IMR-90 (cell line): ENCODE results near the gene KRTAP12-1. TPM values are rescaled to one million over a fixed set of nuclear protein-coding genes. Genes with fewer than 3 reads are reported as not detected.

Source experiments
- ATAC-seq: fragments of 200-7000 bp; cut with Tn5 transposase; 2 replicates; pipeline ENCODE4 v1.9.1; 2020; ENCODE audit warnings: low read depth, mild to moderate bottlenecking, moderate library complexity
- BruUV-seq: library from RNA; stranded (reverse); fragments of 400-500 nt; replicated peaks from 2 replicates; lab custom pipeline; 2021; lab: Mats Ljungman, UMichigan
- CTCF ChIA-PET: fragments of 300-600 bp; formaldehyde crosslinking; extraction: SDS; loops from one replicate; lab custom pipeline; 2021; ENCODE audit warnings: antibody characterized with exemption; lab: Yijun Ruan, JAX
- POLR2A ChIA-PET: fragments of 300-600 bp; sonication (Branson Sonifier 250); formaldehyde crosslinking; loops from one replicate; lab custom pipeline; 2022; ENCODE audit warnings: antibody characterized with exemption; ENCODE audit not compliant: unreplicated experiment; lab: Charles Lee
- DNase-seq: peaks from one replicate; pipeline ENCODE4 v3.0.0; 2013
- H2AFZ ChIP-seq: replicated peaks from 2 replicates; pipeline ENCODE3; 2013; ENCODE audit warnings: low read length, mild to moderate bottlenecking; ENCODE audit not compliant: poor library complexity
- H2AK5ac ChIP-seq: 2 replicates; pipeline ENCODE4 v1.6.1; 2013; ENCODE audit warnings: low read depth, low read length, inconsistent platforms
- H2AK9ac ChIP-seq: replicated peaks from 2 replicates; pipeline ENCODE3; 2013; ENCODE audit warnings: mild to moderate bottlenecking, low read depth, low read length, moderate library complexity; ENCODE audit not compliant: poor library complexity
- H2BK120ac ChIP-seq: 2 replicates; pipeline ENCODE4 v1.6.1; 2013; ENCODE audit warnings: low read depth, low read length, inconsistent platforms
- H2BK15ac ChIP-seq: 3 replicates; pipeline ENCODE4 v1.6.1; 2013; ENCODE audit warnings: low read depth, low read length, inconsistent platforms
- H2BK20ac ChIP-seq: 2 replicates; pipeline ENCODE4 v1.6.1; 2013; ENCODE audit warnings: low read depth, mild to moderate bottlenecking, inconsistent platforms, low read length, moderate library complexity
- H2BK5ac ChIP-seq: 2 replicates; pipeline ENCODE4 v1.6.1; 2013; ENCODE audit warnings: mild to moderate bottlenecking, low read depth, low read length, inconsistent platforms; ENCODE audit not compliant: poor library complexity, severe bottlenecking
- H3K14ac ChIP-seq: replicated peaks from 2 replicates; pipeline ENCODE4 v1.6.1; 2013; ENCODE audit warnings: low read depth, low read length, inconsistent platforms
- H3K18ac ChIP-seq: 2 replicates; pipeline ENCODE4 v1.6.1; 2013; ENCODE audit warnings: low read depth, low read length, control low read depth
- H3K23ac ChIP-seq: 2 replicates; pipeline ENCODE4 v1.6.1; 2013; ENCODE audit warnings: low read depth, low read length, inconsistent platforms
- H3K27ac ChIP-seq: 2 replicates; pipeline ENCODE4 v1.5.1; 2013; ENCODE audit warnings: mild to moderate bottlenecking, control low read depth, low read length; ENCODE audit not compliant: insufficient read depth
- H3K27me3 ChIP-seq: 2 replicates; pipeline ENCODE4 v1.6.1; 2013; ENCODE audit warnings: low read length; ENCODE audit not compliant: control insufficient read depth, insufficient read depth
- H3K36me3 ChIP-seq: 2 replicates; pipeline ENCODE4 v1.6.1; 2013; ENCODE audit warnings: low read length, mixed read lengths; ENCODE audit not compliant: control insufficient read depth, insufficient read depth
- H3K4ac ChIP-seq: 2 replicates; pipeline ENCODE4 v1.6.1; 2013; ENCODE audit warnings: low read depth, low read length, inconsistent platforms
- H3K4me1 ChIP-seq: 2 replicates; pipeline ENCODE4 v1.6.1; 2013; ENCODE audit warnings: low read length, mixed read lengths; ENCODE audit not compliant: control insufficient read depth, insufficient read depth
- H3K4me2 ChIP-seq: 2 replicates; pipeline ENCODE4 v1.6.1; 2013; ENCODE audit warnings: low read depth, mild to moderate bottlenecking, control low read depth, low read length, moderate library complexity
- H3K4me3 ChIP-seq: 2 replicates; pipeline ENCODE4 v1.5.1; 2013; ENCODE audit warnings: low read depth, mild to moderate bottlenecking, control low read depth, low read length, moderate library complexity; ENCODE audit not compliant: insufficient read depth
- H3K56ac ChIP-seq: 2 replicates; pipeline ENCODE4 v1.6.1; 2013; ENCODE audit warnings: low read length, inconsistent platforms; ENCODE audit not compliant: insufficient read depth; ENCODE audit errors: extremely low read depth
- H3K79me1 ChIP-seq, 2 experiments: 2 replicates each; pipeline ENCODE4 v1.6.1; 2013; ENCODE audit warnings: low read length in 2 of 2, inconsistent platforms in 1 of 2, low read depth in 1 of 2
- H3K9ac ChIP-seq: 2 replicates; pipeline ENCODE4 v1.6.1; 2013; ENCODE audit warnings: low read depth, low read length, control low read depth
- H3K9me1 ChIP-seq: 2 replicates; pipeline ENCODE4 v1.6.1; 2013; ENCODE audit warnings: low read length, inconsistent platforms; ENCODE audit not compliant: insufficient read depth
- H3K9me3 ChIP-seq: 2 replicates; pipeline ENCODE4 v1.6.1; 2013; ENCODE audit warnings: low read length; ENCODE audit not compliant: control insufficient read depth, insufficient read depth
- H4K20me1 ChIP-seq: 2 replicates; pipeline ENCODE4 v1.6.1; 2013; ENCODE audit warnings: low read length, inconsistent platforms; ENCODE audit not compliant: insufficient read depth
- H4K5ac ChIP-seq: 2 replicates; pipeline ENCODE4 v1.6.1; 2013; ENCODE audit warnings: mild to moderate bottlenecking, low read depth, low read length, control low read depth
- H4K8ac ChIP-seq, 2 experiments: 2 replicates each; pipeline ENCODE4 v1.6.1; 2013; ENCODE audit warnings: low read depth in 2 of 2, low read length in 2 of 2, control low read depth in 1 of 2, inconsistent platforms in 1 of 2
- H4K91ac ChIP-seq: 2 replicates; pipeline ENCODE4 v1.6.1; 2013; ENCODE audit warnings: low read depth, low read length, inconsistent platforms; ENCODE audit not compliant: insufficient read depth
- BHLHE40 ChIP-seq: fragments of 150-350 bp; IDR thresholded peaks from 2 replicates; pipeline ENCODE4 v1.6.1; 2016; ENCODE audit warnings: mild to moderate bottlenecking, low read depth, low read length
- CEBPB ChIP-seq: IDR thresholded peaks from 2 replicates; pipeline ENCODE4 v1.6.1; 2012; ENCODE audit warnings: low read depth, low read length, improper control_type of control experiment
- CHD1 ChIP-seq: IDR thresholded peaks from 2 replicates; pipeline ENCODE4 v1.6.1; 2012; ENCODE audit warnings: low read depth, low read length, improper control_type of control experiment
- CTCF ChIP-seq: conservative IDR thresholded peaks from 2 replicates; pipeline ENCODE4 v1.5.1; 2012; ENCODE audit warnings: mild to moderate bottlenecking, low read depth, low read length, improper control_type of control experiment
- FOS ChIP-seq: fragments of 150-350 bp; IDR thresholded peaks from 2 replicates; pipeline ENCODE4 v1.6.1; 2016; ENCODE audit warnings: low read depth, low read length
- MAFK ChIP-seq: IDR thresholded peaks from 2 replicates; pipeline ENCODE4 v1.6.1; 2012; ENCODE audit warnings: low read depth, low read length, improper control_type of control experiment
- MAZ ChIP-seq: IDR thresholded peaks from 2 replicates; pipeline ENCODE4 v1.6.1; 2012; ENCODE audit warnings: low read depth, mild to moderate bottlenecking, low read length, improper control_type of control experiment, moderate library complexity, borderline replicate concordance
- MXI1 ChIP-seq: IDR thresholded peaks from 2 replicates; pipeline ENCODE4 v1.6.1; 2012; ENCODE audit warnings: low read depth, mild to moderate bottlenecking, low read length, moderate library complexity, borderline replicate concordance
- NFE2L2 ChIP-seq: fragments of 150-350 bp; IDR thresholded peaks from 2 replicates; pipeline ENCODE4 v1.6.1; 2016; ENCODE audit warnings: low read depth, mild to moderate bottlenecking, low read length
- POLR2A ChIP-seq: IDR thresholded peaks from 2 replicates; pipeline ENCODE4 v1.6.1; 2012; ENCODE audit warnings: mild to moderate bottlenecking, low read depth, low read length
- RAD21 ChIP-seq: IDR thresholded peaks from 2 replicates; pipeline ENCODE4 v1.6.1; 2012; ENCODE audit warnings: low read length, improper control_type of control experiment
- RCOR1 ChIP-seq: IDR thresholded peaks from 2 replicates; pipeline ENCODE4 v1.6.1; 2012; ENCODE audit warnings: mild to moderate bottlenecking, low read length, improper control_type of control experiment; ENCODE audit not compliant: insufficient replicate concordance
- RFX5 ChIP-seq: IDR thresholded peaks from 2 replicates; pipeline ENCODE4 v1.8.0; 2012; ENCODE audit warnings: low read depth, mild to moderate bottlenecking, low read length, moderate library complexity
- SMC3 ChIP-seq: fragments of 150-350 bp; IDR thresholded peaks from 2 replicates; pipeline ENCODE4 v1.6.1; 2016; ENCODE audit warnings: low read depth, mild to moderate bottlenecking, antibody characterized with exemption, low read length, moderate library complexity
- USF2 ChIP-seq: fragments of 150-350 bp; IDR thresholded peaks from 2 replicates; pipeline ENCODE4 v1.6.1; 2017; ENCODE audit warnings: mild to moderate bottlenecking, antibody characterized with exemption, low read length, low read depth
- WGBS, 2 experiments: methylation state at CpG; one replicate each; pipeline versions ENCODE4 v1.1.5 to v1.1.7; 2013; ENCODE audit warnings: missing lambda C conversion rate in 2 of 2; ENCODE audit not compliant: insufficient read length in 1 of 2; ENCODE audit errors: extremely low coverage in 2 of 2; 5-methylcytosine and 5-hydroxymethylcytosine counted together
- dilution Hi-C: fragments of 300-500 bp; cut with HindIII; formaldehyde crosslinking; loops from one replicate; pipeline ENCODE4 v1.14.3; 2018; ENCODE audit warnings: low sequenced_read_pairs; ENCODE audit not compliant: unreplicated experiment
- in situ Hi-C: fragments of 300-500 bp; cut with MboI; formaldehyde crosslinking; loops from 3 replicates; pipeline ENCODE4 v1.14.3; 2019; ENCODE audit warnings: low sequenced_read_pairs, inconsistent platforms, mixed read lengths
- intact Hi-C: fragments of 100-400 bp; cut with micrococcal nuclease; formaldehyde crosslinking; loops from 2 replicates; pipeline ENCODE4 v1.10.0; 2022
- polyA plus RNA-seq, 3 experiments: library from polyadenylated mRNA; depleted of rRNA; stranded (reverse); fragments of >200 nt; gene quantifications; 2 replicates each; pipeline ENCODE4 v1.2.3, GENCODE V29; 2012; ENCODE audit warnings: low replicate concordance in 1 of 3
- total RNA-seq: library from RNA; depleted of rRNA; stranded (reverse); fragments of >200 nt; gene quantifications from 2 replicates; pipeline ENCODE4 v1.2.3, GENCODE V29; 2012
- TF ChIP-seq, protein P1 (sequence below): fragments of 150-350 bp; IDR thresholded peaks from 2 replicates; pipeline ENCODE4 v1.6.1; 2016; ENCODE audit warnings: low read depth, mild to moderate bottlenecking, low read length, moderate library complexity, borderline replicate concordance

KRTAP12-1 gene
- total and polyA plus RNA-seq, 2 of the 4 experiments (the other 2 are of a cell fraction): not detected

- peaks cover 32% of the 10 kb centered on the region for H3K27me3 ChIP-seq
- H3K27ac ChIP-seq: no peak overlapping the region
- H3K14ac ChIP-seq: no peak overlapping the region
- no peak overlapping the region for H3K4me2 ChIP-seq
- no peaks in the 10 kb centered on the region for H3K9me1 ChIP-seq
- H3K56ac ChIP-seq: no peak overlapping the region
- H4K8ac ChIP-seq: no peak overlapping the region
- TF ChIP-seq MXI1: no peak
- TF ChIP-seq RFX5: no peak
- TF ChIP-seq POLR2A: no peak
- no peak for TF ChIP-seq CHD1
- TF ChIP-seq BHLHE40: no peak
- no peak for TF ChIP-seq NFE2L2
- TF ChIP-seq RAD21: no peak
- TF ChIP-seq MAZ: no peak
- TF ChIP-seq USF2: no peak
- TF ChIP-seq, protein P1, sequence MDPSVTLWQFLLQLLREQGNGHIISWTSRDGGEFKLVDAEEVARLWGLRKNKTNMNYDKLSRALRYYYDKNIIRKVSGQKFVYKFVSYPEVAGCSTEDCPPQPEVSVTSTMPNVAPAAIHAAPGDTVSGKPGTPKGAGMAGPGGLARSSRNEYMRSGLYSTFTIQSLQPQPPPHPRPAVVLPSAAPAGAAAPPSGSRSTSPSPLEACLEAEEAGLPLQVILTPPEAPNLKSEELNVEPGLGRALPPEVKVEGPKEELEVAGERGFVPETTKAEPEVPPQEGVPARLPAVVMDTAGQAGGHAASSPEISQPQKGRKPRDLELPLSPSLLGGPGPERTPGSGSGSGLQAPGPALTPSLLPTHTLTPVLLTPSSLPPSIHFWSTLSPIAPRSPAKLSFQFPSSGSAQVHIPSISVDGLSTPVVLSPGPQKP: no peak
- TF ChIP-seq RCOR1: no peak
- no peak for TF ChIP-seq FOS
- TF ChIP-seq CEBPB: no peak
- no peak for TF ChIP-seq SMC3
- no peak for TF ChIP-seq MAFK
- TF ChIP-seq CTCF: no peak
- no peak overlapping the region for H2BK20ac ChIP-seq
- H3K36me3 ChIP-seq: no peaks in the 10 kb centered on the region
- H2AK9ac ChIP-seq: no peak overlapping the region
- no peak overlapping the region for H2AK5ac ChIP-seq
- H3K18ac ChIP-seq: no peak overlapping the region
- no TSS peak for BruUV-seq
- in situ Hi-C loops: no loop called here
- no peaks in the 10 kb centered on the region for H4K20me1 ChIP-seq
- H2AFZ ChIP-seq: no peak overlapping the region
- no peak overlapping the region for H2BK15ac ChIP-seq
- H3K79me1 ChIP-seq: no peaks in the 10 kb centered on the region
- 25% methylated on average over 6 of the region's 14 CpGs; no CpG with 5 or more reads in 1 of the 2 experiments for WGBS, 2 experiments
- intact Hi-C loops: no loop called here
- no peak overlapping the region for H4K5ac ChIP-seq
- no peak overlapping the region for H2BK5ac ChIP-seq
- no peak overlapping the region for H3K4me3 ChIP-seq
- ChIA-PET CTCF (no interaction called here), POLR2A (no interaction called here)
- no peak overlapping the region for H3K9ac ChIP-seq
- H3K4me1 ChIP-seq: no peaks in the 10 kb centered on the region
- H3K23ac ChIP-seq: no peak overlapping the region
- H3K4ac ChIP-seq: no peak overlapping the region
- H2BK120ac ChIP-seq: no peak overlapping the region
- DNase-seq (no peak), ATAC-seq (no peak)
- dilution Hi-C loops: no loop called here
- H4K91ac ChIP-seq: no peak overlapping the region
- H3K9me3 ChIP-seq: no peaks in the 10 kb centered on the region
Measured at GRCh38 chr21:44686000-44686781, 4.2 kb upstream of the KRTAP12-1 start.
